ENCODE measurements around the gene CBL. TPM values are rescaled to one million over a fixed set of nuclear protein-coding genes. Genes with fewer than 3 reads are reported as not detected.

The CBL gene
- total RNA-seq, 3 donors from 2014 or later (not counting 1 experiment from before 2014, with no cell fraction given): 29.0 to 32.5 (median 30.1) TPM

- no peak for TF ChIP-seq CTCF (IDR thresholded peaks at IDR 0.05)
- Histone ChIP-seq H3K36me3 (ENCODE audit: control insufficient read depth, insufficient read depth, low read length) (no peaks in the 10 kb centered on the region), H3K4me3 (ENCODE audit: low read length) (peak within 1 kb of the TSS; percentile 86), H3K4me1 (ENCODE audit: control insufficient read depth, insufficient read depth, low read length) (peaks cover 19% of the 10 kb centered on the region), H3K9me3 (ENCODE audit: control insufficient read depth, insufficient read depth, low read length) (no peaks in the 10 kb centered on the region), H3K27ac (ENCODE audit: low read length) (peak within 1 kb of the TSS; percentile 62), H3K27me3 (ENCODE audit: control insufficient read depth, insufficient read depth, low read length) (peaks cover 5% of the 10 kb centered on the region)
- DNase-seq (peak; percentile 92 to 98), ATAC-seq (peak; percentile 96 to 97 (median 96))
- Mint-ChIP-seq H3K36me3 (no peaks in the 10 kb centered on the region), H3K27me3 (ENCODE audit: low read depth in 2 of 2) (peaks cover 20 to 25% of the 10 kb centered on the region in 2 donors), H3K4me3 (peak within 1 kb of the TSS; percentile 100), H3K27ac (peak within 1 kb of the TSS; percentile 91 to 96), H3K9me3 (no peaks in the 10 kb centered on the region), H3K4me1 (peaks cover 15 to 47% of the 10 kb centered on the region in 2 donors)
- WGBS (ENCODE audit: insufficient coverage): under 1% methylated on average over 54 of the region's 54 CpGs
- intact Hi-C loops (cut with micrococcal nuclease): no loop called here
Measured at GRCh38 chr11:119334174-119334930, 128.2 kb downstream of the CBL start, which contains the start of gene RNF26. RNF26 (plus strand) TSS chr11:119334527; CDS start chr11:119335123, 596 bp downstream.

GRCh38 chr11:119335091-119335654 is 129.0 kb downstream of the CBL start:
- no peaks in the 10 kb centered on the region for H3K9me3 Mint-ChIP-seq
- intact Hi-C loops (cut with micrococcal nuclease): no loop called here
- WGBS (ENCODE audit: insufficient coverage): 83% methylated on average over 15 of the region's 15 CpGs

GRCh38 chr11:119335655-119336543 is 129.8 kb downstream of the CBL start:
- no peaks in the 10 kb centered on the region for H3K36me3 ChIP-seq (ENCODE audit: control insufficient read depth, insufficient read depth, low read length)
- no peaks in the 10 kb centered on the region for H3K36me3 Mint-ChIP-seq
- WGBS (ENCODE audit: insufficient coverage): 93% methylated on average over 29 of the region's 30 CpGs
- H3K9me3 Mint-ChIP-seq: no peaks in the 10 kb centered on the region
- intact Hi-C loops (cut with micrococcal nuclease): no loop called here
- peaks cover 15 to 52% of the 10 kb centered on the region in 2 donors for H3K4me1 Mint-ChIP-seq
- H3K27ac Mint-ChIP-seq: peak overlapping the region; percentile 91 to 96
- no peak overlapping the region for H3K4me3 ChIP-seq (ENCODE audit: low read length)
- no peak for TF ChIP-seq CTCF (IDR thresholded peaks at IDR 0.05)
- peaks cover 31% of the 10 kb centered on the region for H3K4me1 ChIP-seq (ENCODE audit: control insufficient read depth, insufficient read depth, low read length)
- ATAC-seq (no peak), DNase-seq (no peak)
- no peak overlapping the region for H3K27ac ChIP-seq (ENCODE audit: low read length)
- no peaks in the 10 kb centered on the region for H3K9me3 ChIP-seq (ENCODE audit: control insufficient read depth, insufficient read depth, low read length)
- H3K27me3 Mint-ChIP-seq (ENCODE audit: low read depth in 2 of 2): peaks cover 14 to 17% of the 10 kb centered on the region in 2 donors
- H3K4me3 Mint-ChIP-seq: peak overlapping the region; percentile 100
- peaks cover 13% of the 10 kb centered on the region for H3K27me3 ChIP-seq (ENCODE audit: control insufficient read depth, insufficient read depth, low read length)

More at GRCh38 chr11:119335091-119335654, 129.0 kb downstream of the CBL start:
- Mint-ChIP-seq H3K4me3 (peak overlapping the region; percentile 100), H3K27me3 (ENCODE audit: low read depth in 2 of 2) (peaks cover 18% of the 10 kb centered on the region in 2 donors), H3K4me1 (peaks cover 15 to 49% of the 10 kb centered on the region in 2 donors), H3K27ac (peak overlapping the region; percentile 91 to 96), H3K36me3 (no peaks in the 10 kb centered on the region)
- TF ChIP-seq CTCF (IDR thresholded peaks at IDR 0.05): no peak
- Histone ChIP-seq H3K36me3 (ENCODE audit: control insufficient read depth, insufficient read depth, low read length) (no peaks in the 10 kb centered on the region), H3K9me3 (ENCODE audit: control insufficient read depth, insufficient read depth, low read length) (no peaks in the 10 kb centered on the region), H3K27ac (ENCODE audit: low read length) (peak overlapping the region; percentile 62), H3K4me1 (ENCODE audit: control insufficient read depth, insufficient read depth, low read length) (peaks cover 25% of the 10 kb centered on the region), H3K4me3 (ENCODE audit: low read length) (peak overlapping the region; percentile 86), H3K27me3 (ENCODE audit: control insufficient read depth, insufficient read depth, low read length) (peaks cover 10% of the 10 kb centered on the region)
- DNase-seq (no peak), ATAC-seq (no peak)

Data from natural killer cell (primary cell).